ENCODE results near the gene C16orf90.

The C16orf90 gene, protein sequence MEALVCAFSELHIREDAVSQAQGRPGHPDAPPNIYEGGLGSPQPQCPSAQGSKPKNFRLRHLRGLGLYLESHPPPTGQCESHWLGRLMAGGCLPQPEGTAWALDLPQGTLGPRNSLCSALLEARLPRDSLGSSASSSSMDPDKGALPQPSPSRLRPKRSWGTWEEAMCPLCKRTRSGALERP

GRCh38 chr16:3495176-3495575, at the start of gene C16orf90:
Gene C16orf90 (minus strand): TSS chr16:3495489. CDS start chr16:3495421, 68 bp downstream.
- no peak for DNase-seq (ENCODE audit: low read depth)

DNA sequence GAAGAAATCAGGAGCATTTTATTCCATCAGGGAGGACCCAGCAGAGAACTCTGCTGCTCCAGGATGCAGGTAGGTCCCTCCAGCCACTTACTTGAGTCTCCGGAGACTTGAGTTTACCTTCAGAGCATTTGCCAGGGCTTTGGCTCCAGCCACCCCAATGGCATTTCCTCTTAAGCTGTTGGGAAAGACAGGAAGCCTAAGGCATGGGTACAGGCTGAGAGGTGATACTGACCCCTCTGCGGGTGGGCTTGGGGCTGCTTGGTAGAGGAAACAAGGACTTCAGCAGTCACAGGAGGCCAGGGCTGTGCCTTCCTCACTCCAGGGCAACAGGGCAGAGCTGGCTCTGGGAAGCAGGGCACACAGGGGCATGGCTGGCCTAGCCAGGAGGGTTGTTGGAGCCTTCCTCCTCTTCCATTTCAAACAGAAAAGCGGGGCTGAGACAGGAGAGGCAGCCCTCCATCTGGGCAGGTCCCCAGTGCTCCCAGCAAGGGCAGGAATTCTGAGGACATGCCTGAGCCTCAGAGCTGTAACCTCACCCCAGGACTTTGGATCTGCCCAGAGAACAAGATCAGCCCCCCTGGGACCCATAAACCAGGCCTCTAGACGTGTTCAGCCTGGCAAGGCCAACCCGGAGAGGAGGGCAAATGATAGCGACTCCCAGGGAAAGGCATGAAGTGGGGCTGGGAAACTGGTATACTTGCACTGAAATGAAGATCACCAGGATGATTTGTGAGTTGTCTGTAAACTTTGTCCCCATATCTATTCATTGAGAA, 47.5 kb upstream of the C16orf90 start:
- peak; percentile 7 for DNase-seq (ENCODE audit: low read depth)

DNA sequence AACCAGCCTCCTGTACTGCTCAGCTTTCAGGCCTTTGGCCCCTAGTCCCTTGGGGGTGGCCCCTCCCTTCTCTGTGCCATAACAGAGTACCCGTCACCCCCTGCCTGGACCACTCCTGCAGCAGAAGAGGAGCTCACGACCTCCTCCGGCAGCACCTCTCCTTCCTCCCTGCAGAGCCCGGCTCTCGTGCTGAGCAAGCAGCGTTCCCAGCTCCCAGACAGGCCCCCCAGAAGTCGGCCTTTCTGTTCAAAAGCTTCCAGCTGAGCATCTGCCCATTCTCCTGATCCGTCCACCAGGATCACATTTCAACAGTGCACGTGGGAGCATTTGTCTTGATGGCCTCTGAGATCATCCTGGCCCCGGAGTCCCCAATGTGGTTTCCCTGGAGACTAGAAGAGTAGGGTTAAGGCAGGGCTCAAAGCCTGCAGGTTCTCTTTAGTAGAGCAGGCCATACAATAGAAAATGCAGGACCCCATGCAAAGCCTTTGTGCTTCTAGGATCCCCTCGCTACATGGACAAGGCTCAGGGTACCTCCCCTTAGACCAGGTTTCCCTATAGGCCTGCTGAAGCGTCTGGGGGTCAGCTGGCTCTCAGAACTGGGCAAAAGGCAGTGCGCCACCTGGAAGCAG, 46.4 kb upstream of the C16orf90 start:
- no peak for DNase-seq (ENCODE audit: low read depth)

DNA sequence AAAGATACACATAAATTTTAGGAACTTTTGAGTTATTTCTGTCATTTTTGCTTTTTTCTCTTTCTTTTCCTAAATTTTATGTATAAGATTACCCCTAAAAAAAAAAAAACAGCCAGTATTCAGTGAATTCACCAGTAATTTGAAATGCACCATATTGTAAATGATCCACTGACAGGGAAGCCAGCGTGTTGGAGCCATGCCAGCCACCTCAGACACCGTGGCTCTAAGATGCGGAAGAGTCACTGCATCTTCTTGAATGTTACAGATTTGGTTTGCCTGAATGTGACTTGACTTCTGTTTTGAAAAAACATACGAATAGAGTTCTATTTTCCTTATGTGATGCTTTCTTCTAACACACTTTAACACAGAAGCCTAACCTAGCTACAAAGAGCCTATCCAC, 42.9 kb upstream of the C16orf90 start:
- no peak for DNase-seq (ENCODE audit: low read depth)

DNA sequence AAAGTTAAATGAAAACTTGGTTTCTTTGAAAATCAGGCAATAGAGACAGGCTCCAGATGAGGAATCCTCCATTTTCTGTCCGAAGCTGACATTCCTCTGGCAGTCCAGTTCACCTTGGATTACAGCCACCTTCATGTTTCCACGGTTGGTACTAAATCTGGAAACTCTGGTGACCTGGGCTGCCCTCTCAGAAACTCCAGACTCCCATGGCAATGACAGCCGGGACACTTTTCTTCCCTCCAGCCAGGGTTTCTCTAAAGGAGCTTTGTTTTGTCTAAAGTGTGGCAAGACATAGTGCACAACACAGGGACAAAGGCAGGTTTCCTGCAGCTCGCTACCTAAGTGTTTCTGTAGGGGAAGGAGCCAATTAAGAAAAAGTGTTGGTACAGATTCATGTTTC, 41.6 kb upstream of the C16orf90 start:
- peak; percentile 10 for DNase-seq (ENCODE audit: low read depth)

- DNase-seq (ENCODE audit: low read depth) = peak; percentile 89
Measured at GRCh38 chr16:3536271-3536731, 41.0 kb upstream of the C16orf90 start.

GRCh38 chr16:3534126-3534525, 38.8 kb upstream of the C16orf90 start:
- DNase-seq (ENCODE audit: low read depth) = no peak

DNA sequence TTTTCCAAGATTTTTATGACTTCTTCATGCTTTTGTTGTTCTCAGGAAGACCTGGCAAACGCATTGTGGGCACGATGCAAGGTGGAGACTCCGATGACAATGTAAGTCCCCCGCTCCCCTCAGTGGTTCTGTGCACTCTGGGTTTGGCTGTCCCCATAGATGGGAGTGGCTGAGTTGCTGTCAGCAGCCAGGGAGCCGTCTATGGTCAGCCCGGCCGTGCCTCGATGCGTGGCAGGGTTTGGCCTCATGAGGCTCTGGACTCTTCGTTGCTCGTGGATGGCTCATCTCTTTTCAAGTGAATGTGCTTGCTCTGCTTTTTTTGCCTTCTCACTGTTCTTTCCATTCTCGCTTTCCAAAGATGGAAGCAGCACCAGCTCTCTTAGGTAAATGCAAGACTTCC, 37.5 kb upstream of the C16orf90 start:
- no peak for DNase-seq (ENCODE audit: low read depth)

DNA sequence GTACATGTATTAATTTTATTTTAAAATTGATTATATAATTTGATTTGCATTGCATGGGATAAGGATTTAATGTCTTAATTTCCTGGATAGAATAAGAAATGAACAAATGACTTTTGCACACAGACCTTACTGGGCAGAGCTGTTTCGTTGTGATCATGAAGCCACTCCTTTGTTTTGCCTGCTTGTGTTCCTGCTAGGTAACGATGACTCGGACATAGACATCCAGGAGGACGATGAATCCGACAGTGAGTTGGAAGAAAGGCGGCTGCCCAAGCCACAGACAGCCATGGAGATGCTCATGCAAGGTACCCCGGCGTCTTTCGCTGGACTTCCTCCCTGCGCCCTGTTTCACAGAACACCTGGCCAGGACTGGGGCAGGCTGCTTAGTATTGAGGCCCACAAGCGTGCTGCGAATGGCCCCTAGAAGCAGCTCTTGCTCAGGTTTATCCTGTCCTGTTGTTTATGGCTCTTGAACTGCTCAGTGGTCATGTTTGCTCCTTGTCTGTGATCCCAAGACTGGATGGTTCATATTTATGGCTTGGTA, 35.2 kb upstream of the C16orf90 start:
- no peak for DNase-seq (ENCODE audit: low read depth)

DNA sequence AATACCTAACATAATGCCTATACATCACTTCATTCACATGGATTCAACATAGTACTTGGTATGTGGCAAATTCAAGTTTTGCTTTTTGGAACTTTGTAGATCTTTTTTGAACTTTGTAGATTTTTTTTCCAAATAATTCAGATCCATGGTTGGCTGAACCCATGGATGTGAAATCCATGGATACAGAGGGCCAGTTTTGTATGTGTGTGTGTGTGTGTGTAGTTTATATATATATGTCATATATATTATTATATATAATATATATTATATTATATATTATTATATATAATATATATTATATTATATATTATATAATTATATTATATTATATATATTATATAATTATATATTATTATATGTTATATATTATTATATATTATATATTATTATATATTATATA, 33.9 kb upstream of the C16orf90 start:
- DNase-seq (ENCODE audit: low read depth) = no peak

- no peak for DNase-seq (ENCODE audit: low read depth)
Measured at GRCh38 chr16:3528406-3528805, 33.1 kb upstream of the C16orf90 start.

GRCh38 chr16:3527216-3527829, 32.0 kb upstream of the C16orf90 start:
- peak; percentile 70 for DNase-seq (ENCODE audit: low read depth)

GRCh38 chr16:3525951-3526350, 30.7 kb upstream of the C16orf90 start:
- no peak for DNase-seq (ENCODE audit: low read depth)

DNA sequence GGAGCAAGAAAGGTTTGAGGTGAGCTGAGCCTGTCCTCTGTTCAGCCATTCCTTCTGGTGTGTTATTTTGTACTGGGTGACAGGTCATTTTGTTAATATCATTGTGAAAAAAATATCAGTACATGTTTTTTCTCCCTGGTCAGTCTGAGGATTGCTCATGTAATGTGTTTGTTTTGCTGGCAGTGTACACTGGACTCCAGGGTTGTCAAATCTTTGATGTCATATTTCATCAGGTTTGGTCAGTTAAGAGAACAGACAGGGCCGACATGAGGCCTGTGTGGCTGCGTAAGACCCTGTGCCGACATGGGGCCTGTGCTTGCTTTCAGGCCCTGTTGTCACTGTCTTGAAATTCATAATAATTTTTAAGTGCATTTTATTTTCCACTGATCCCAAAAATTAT, 28.0 kb upstream of the C16orf90 start:
- DNase-seq (ENCODE audit: low read depth) = no peak

DNA sequence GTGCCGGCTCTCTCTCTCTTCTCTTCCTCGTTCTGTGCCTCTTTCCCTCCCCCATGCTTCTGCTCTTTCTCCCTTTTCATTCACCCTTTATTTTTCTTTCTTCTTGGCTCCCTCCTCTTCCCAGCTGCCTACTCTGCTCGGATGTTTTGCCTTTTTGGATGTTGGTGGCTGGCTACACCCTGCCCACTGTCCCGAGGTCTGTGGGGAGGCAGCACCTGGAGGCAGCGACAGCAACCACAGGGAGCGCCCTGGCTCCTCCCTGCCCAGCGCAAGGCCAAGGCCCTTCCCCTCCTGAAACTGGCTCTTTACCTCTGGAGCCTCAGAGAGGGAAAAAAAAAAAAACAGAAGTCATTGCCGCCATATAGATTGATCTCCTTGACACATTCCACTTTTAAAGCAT, 25.6 kb upstream of the C16orf90 start:
- DNase-seq (ENCODE audit: low read depth) = no peak

DNA sequence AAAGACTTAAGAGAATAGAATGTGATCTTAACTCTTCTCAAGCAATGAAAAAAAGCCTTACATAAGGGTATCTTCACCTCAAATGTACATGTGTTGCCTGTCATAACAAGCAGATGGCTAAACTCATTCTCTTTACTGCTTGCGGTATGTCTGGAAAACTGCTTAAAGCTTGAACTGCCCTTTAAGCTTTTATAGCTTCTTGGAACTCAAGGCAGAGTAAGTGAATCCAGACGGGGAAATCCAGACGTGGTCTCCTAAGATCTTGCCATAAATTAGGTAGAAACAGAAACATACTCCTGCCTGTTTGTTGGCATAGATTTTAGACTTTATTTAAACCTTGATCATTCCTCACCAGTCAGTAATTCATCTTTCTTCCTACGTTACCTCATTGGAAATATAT, 25.1 kb upstream of the C16orf90 start:
- DNase-seq (ENCODE audit: low read depth) = peak; percentile 18

GRCh38 chr16:3519581-3519980, 24.3 kb upstream of the C16orf90 start:
- DNase-seq (ENCODE audit: low read depth) = peak; percentile 12

DNA sequence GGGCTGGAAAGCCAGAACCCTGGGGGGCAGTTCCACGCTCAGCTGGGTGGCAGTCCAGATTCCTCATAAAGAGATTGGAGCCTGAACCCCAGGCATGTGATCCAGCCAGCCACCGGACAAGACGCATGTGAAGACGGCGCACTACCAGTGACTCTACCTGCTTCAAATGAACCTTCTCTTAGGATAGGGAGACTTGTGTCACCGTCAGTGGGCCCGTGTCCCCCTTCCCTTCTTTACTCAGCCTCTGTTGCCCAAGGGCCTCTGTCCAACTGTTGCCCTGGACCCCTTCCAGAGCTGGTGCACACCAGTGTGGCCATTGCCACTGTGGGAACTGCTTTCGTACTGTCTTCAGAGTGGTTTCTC, 23.7 kb upstream of the C16orf90 start:
- DNase-seq (ENCODE audit: low read depth) = no peak

DNA sequence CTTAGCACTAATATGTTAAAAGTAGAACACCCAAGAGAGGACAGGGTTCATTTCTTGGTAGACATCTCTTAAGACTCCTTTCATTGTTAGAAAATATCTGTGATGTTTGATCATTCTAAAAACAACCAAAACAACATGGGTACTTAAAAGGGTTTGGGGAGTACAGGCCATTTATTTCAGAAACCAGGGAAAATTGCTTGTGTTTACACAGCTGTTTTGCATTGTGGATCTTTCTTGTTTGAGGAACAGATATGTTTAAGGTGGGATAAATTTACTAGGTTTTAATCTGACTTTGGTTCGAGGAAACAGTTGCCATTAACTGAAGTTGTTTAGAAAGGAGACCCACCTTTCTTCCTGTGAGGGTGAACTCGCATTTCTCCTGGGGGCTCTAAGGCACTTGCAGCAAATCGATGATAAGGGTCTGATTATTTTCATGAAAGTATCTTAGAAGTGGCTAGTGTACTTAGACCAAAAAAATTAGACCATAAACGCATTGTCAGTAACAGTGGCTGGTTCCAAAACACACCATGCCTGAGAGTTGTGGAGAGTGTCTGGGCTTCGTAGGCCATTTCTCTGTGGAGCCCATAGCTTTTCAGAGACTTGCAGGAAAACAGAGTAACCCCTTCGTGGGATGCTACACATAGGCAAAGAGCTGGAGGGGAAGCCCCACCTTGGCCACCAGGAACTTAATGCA, 23.1 kb upstream of the C16orf90 start:
- DNase-seq (ENCODE audit: low read depth) = no peak

DNA sequence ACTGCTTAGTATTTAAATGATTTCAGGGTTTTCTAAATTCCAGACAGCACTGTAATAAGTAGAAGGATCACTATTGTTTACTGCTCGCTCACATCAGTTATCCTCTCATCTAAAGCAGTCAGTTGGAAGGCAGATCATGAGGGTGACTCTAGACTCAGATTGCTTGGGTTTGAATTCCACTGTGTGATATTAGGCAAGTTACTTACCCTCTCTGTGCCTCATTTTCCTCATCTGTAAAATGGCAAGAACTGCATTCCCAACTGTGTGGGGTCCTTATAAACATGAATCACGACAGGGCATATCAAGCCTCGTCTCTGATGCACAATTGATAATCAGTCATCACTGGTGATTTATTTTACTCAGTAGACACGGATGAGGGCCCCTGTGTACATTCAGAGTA, 20.6 kb upstream of the C16orf90 start:
- no peak for DNase-seq (ENCODE audit: low read depth)

GRCh38 chr16:3514621-3515020, 19.3 kb upstream of the C16orf90 start:
- DNase-seq (ENCODE audit: low read depth) = peak; percentile 94
